IPS-18c (cell line): ENCODE data around the gene FLNB.
"Not testable (repeated sequence)": the region's sequence is repeated elsewhere in the genome, so short reads cannot be mapped to it uniquely, and the experiment has no call there.

ENCODE experiments used
- H3K4me3 ChIP-seq: 2 replicates; pipeline ENCODE4 v1.7.0; 2013; ENCODE audit warnings: low read depth, mild to moderate bottlenecking, low read length, moderate library complexity; ENCODE audit not compliant: insufficient read depth
- H3K9me3 ChIP-seq: one replicate; pipeline ENCODE4 v1.6.1; 2013; ENCODE audit warnings: mild to moderate bottlenecking, low read length, moderate library complexity; ENCODE audit not compliant: control insufficient read depth, insufficient read depth

Gene FLNB

DNA sequence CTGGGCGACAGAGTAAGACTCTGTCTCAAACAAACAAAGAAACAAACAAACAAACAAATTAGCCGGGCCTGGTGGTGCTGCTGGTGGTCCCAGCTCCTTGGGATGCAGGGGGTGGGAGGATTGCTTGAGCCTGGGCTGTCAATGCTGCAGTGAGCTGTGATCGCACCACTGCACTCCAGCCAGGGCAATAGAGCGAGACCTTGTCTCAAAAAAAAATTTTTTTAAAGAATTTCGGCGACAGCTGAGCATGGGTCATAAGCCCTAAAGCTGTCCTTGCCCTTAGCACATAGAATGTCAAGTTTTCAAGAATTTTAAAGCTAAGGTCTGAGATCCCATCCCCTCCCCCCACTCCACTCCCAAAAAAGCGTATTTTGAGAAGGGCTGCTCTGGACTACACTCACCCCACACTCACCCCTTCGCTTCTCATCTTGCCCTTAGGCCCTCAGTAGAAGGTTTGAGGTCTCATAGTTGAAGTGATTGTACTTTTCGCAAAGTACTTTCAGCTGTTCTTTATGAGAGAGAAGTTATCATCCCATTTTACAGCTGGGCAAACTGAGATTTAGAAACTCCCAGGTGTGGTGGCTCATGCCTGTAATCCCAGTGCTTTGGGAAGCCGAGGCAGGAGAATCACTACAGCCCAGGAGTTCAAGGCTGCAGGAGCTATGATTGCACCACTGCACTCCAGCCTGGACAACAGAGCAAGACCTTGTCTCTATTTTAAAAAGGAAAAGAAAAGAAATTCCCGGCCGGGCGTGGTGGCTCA, 34.3 kb upstream of the FLNB start:
- H3K4me3 ChIP-seq = no peak overlapping the region

GRCh38 chr3:57974796-57975388, 33.3 kb upstream of the FLNB start:
- no peaks in the 10 kb centered on the region for H3K9me3 ChIP-seq

More for the DNA sequence above, 34.3 kb upstream of the FLNB start:
- no peaks in the 10 kb centered on the region for H3K9me3 ChIP-seq

DNA sequence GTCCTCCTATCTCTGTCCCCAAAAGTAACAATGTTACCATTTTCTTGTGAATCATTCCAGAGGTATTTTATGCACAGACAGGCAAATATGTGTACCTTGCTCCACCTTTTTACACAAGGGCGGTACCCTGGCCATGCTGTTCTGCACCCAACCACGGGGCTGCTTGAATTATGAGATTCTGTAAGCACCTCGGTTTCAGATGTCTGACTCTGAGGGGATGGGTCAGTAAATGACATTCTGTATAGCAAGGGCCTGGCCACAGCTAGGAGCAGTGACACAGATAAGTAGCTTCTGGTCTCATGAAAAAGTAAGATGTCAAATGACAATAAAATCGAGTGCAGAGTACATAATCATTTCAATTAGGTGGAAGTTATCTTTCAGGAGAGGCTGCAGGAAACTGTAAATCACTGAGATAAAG, 30.4 kb upstream of the FLNB start:
- Histone ChIP-seq H3K4me3 (no peak overlapping the region), H3K9me3 (no peaks in the 10 kb centered on the region)

More at GRCh38 chr3:57974796-57975388, 33.3 kb upstream of the FLNB start:
- no peak overlapping the region for H3K4me3 ChIP-seq

GRCh38 chr3:57978316-57978715, 29.9 kb upstream of the FLNB start:
- Histone ChIP-seq H3K9me3 (no peaks in the 10 kb centered on the region), H3K4me3 (no peak overlapping the region)

- H3K4me3 ChIP-seq = no peak overlapping the region
- no peaks in the 10 kb centered on the region for H3K9me3 ChIP-seq
These were observed 27.8 kb upstream of the FLNB start for GRCh38 chr3:57980416-57980815.

GRCh38 chr3:57981483-57982087, 26.6 kb upstream of the FLNB start:
- H3K4me3 ChIP-seq = no peak overlapping the region
- no peaks in the 10 kb centered on the region for H3K9me3 ChIP-seq

GRCh38 chr3:57982561-57983243, 25.5 kb upstream of the FLNB start:
- no peaks in the 10 kb centered on the region for H3K9me3 ChIP-seq

DNA sequence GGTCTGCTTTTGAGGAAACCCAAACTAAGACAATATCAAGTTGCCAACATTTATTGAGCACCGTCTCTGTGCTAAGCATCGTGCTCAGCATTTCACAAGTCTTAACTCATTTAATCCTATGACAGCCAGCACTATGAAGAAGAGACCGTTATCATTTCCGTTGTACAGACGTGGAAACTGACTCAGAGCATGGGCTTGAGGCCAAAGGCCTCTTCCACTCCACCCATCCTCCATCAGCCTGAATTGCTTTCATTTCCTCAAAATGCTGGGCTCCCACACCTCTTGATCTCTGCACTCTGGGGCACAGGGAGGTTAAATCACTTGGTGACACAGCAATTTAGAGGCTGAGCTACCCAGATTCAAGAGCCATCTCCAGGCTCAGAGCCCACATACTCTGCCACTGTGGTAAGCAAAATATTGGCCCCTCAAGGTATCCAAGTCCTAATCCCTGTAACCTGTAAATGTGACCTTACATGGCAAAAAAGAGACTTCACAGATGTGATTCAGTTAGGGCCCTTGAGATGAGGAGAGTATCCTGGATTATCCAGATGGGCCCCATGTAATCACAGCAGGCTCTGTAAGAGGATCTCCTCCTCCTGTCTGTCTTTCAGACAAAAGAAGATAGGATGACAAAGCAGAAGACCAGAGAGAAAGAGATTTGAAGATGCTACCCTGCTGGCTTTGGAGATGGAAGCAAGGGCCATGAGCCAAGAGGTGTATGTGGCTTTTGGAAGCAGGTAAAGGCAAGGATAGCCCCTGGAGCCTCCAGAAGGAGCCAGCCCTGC, 24.3 kb upstream of the FLNB start:
- Histone ChIP-seq H3K4me3 (no peak overlapping the region), H3K9me3 (peaks cover under 1% of the 10 kb centered on the region)

More at GRCh38 chr3:57982561-57983243, 25.5 kb upstream of the FLNB start:
- H3K4me3 ChIP-seq = no peak overlapping the region

GRCh38 chr3:57985176-57985983, 22.8 kb upstream of the FLNB start:
- no peak overlapping the region for H3K4me3 ChIP-seq
- H3K9me3 ChIP-seq = peaks cover 4% of the 10 kb centered on the region

GRCh38 chr3:57985984-57986246, 22.3 kb upstream of the FLNB start:
- Histone ChIP-seq H3K4me3 (no peak overlapping the region), H3K9me3 (peaks cover 4% of the 10 kb centered on the region)

GRCh38 chr3:57986261-57986660, 22.0 kb upstream of the FLNB start:
- peaks cover 4% of the 10 kb centered on the region for H3K9me3 ChIP-seq
- H3K4me3 ChIP-seq = no peak overlapping the region

DNA sequence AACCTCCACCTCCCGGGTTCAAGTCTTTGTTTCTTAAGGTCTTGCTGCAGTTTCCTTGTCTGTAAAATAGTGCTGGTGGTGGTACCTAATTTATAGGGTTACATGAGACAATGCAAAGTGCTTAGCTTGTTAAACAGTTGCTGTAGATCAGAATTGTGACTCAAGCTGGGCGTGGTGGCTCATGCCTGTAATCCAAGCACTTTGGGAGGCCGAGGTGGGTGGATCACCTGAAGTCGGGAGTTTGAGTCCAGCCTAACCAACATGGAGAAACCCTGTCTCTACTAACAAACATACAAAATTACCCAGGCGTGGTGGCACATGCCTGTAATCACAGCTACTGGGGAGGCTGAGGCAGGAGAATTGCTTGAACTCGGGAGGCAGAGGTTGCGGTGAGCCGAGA, 19.0 kb upstream of the FLNB start:
- not testable (repeated sequence) for H3K9me3 ChIP-seq, H3K4me3 ChIP-seq

DNA sequence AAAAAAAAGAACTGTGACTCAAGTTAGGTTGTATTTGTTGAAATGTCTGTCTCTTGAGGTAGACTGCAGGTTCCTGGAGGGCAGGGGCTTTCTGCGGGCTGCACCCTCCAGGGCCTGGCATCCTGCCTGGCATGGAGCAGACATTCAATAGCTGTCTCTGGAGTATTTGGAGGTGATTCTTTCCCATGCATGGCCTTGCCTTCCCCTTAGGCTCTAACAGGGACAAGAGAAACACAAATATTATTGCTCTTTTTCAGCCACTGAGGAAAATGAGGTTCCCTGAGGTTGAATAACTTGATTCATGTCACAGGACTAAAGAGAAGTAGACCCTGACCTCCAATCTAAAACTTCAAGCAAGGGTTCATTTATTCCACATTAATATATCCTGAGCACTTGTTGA, 18.6 kb upstream of the FLNB start:
- peaks cover 4% of the 10 kb centered on the region for H3K9me3 ChIP-seq
- no peak overlapping the region for H3K4me3 ChIP-seq

GRCh38 chr3:57992452-57993213, 15.6 kb upstream of the FLNB start:
- H3K4me3 ChIP-seq = no peak overlapping the region
- H3K9me3 ChIP-seq = peaks cover 4% of the 10 kb centered on the region

- Histone ChIP-seq H3K4me3 (no peak overlapping the region), H3K9me3 (no peaks in the 10 kb centered on the region)
These were observed 9.6 kb upstream of the FLNB start for GRCh38 chr3:57998366-57999283.
